ENCODE data around the gene BMP6. TPM values are rescaled to one million over a fixed set of nuclear protein-coding genes. Genes with fewer than 3 reads are reported as not detected.

Gene BMP6
- polyA plus RNA-seq, 1 donor from 2014 or later, result 2.4 TPM

GRCh38 chr6:7902221-7902620 is 176.3 kb downstream of the BMP6 start:
- Histone ChIP-seq H3K27ac (ENCODE audit: low read length) (no peak overlapping the region), H3K4me2 (ENCODE audit: low read length) (no peak overlapping the region), H3K9me2 (ENCODE audit: insufficient read depth, low read length) (no peaks in the 10 kb centered on the region), H3K79me2 (replicated peaks; ENCODE audit: insufficient read depth, low read length) (no peaks in the 10 kb centered on the region), H3K9me3 (ENCODE audit: low read length) (no peaks in the 10 kb centered on the region), H4K20me1 (ENCODE audit: insufficient read depth) (no peaks in the 10 kb centered on the region), H3K4me3 (ENCODE audit: low read length) (no peak overlapping the region), H3F3A (ENCODE audit: insufficient read depth, low read length, poor library complexity, severe bottlenecking) (no peaks in the 10 kb centered on the region), H3K36me3 (ENCODE audit: insufficient read depth, low read length) (peaks cover 6% of the 10 kb centered on the region), H3K9ac (ENCODE audit: low read length) (no peak overlapping the region), H2AFZ (ENCODE audit: low read depth, low read length) (no peak overlapping the region), H3K27me3 (ENCODE audit: insufficient read depth, low read depth, low read length) (no peaks in the 10 kb centered on the region)
- TF ChIP-seq POLR2AphosphoS5 (IDR thresholded peaks at IDR 0.05), result no peak
- TF ChIP-seq REST (IDR thresholded peaks at IDR 0.05; ENCODE audit: borderline replicate concordance), result no peak
- TF ChIP-seq MXI1 (conservative IDR thresholded peaks at IDR 0.05; ENCODE audit: poor library complexity, severe bottlenecking), result no peak
- TF ChIP-seq TAF1 (IDR thresholded peaks at IDR 0.05; ENCODE audit: low read depth), result no peak
- TF ChIP-seq EZH2 (IDR thresholded peaks at IDR 0.05; ENCODE audit: borderline replicate concordance, insufficient read depth, low read length, poor library complexity, severe bottlenecking), result no peak
- no peak for TF ChIP-seq RAD21 (conservative IDR thresholded peaks at IDR 0.05)
- no peak for TF ChIP-seq CTCF (IDR thresholded peaks at IDR 0.05; ENCODE audit: poor library complexity, severe bottlenecking)
- TF ChIP-seq EP300 (conservative IDR thresholded peaks at IDR 0.05; ENCODE audit: poor library complexity, severe bottlenecking), result no peak
- TF ChIP-seq SMC3 (conservative IDR thresholded peaks at IDR 0.05; ENCODE audit: poor library complexity), result no peak

- Histone ChIP-seq H3K4me3 (ENCODE audit: low read length) (no peak overlapping the region), H2AFZ (ENCODE audit: low read depth, low read length) (no peak overlapping the region), H3K79me2 (replicated peaks; ENCODE audit: insufficient read depth, low read length) (no peaks in the 10 kb centered on the region), H3K9ac (ENCODE audit: low read length) (no peak overlapping the region), H3K9me3 (ENCODE audit: low read length) (no peaks in the 10 kb centered on the region), H3K4me2 (ENCODE audit: low read length) (no peak overlapping the region), H4K20me1 (ENCODE audit: insufficient read depth) (no peaks in the 10 kb centered on the region), H3K9me2 (ENCODE audit: insufficient read depth, low read length) (no peaks in the 10 kb centered on the region), H3K36me3 (ENCODE audit: insufficient read depth, low read length) (peaks cover 6% of the 10 kb centered on the region), H3K27ac (ENCODE audit: low read length) (no peak overlapping the region), H3K27me3 (ENCODE audit: insufficient read depth, low read depth, low read length) (no peaks in the 10 kb centered on the region), H3F3A (ENCODE audit: insufficient read depth, low read length, poor library complexity, severe bottlenecking) (no peaks in the 10 kb centered on the region)
- TF ChIP-seq EP300 (conservative IDR thresholded peaks at IDR 0.05; ENCODE audit: poor library complexity, severe bottlenecking) (no peak), CTCF (IDR thresholded peaks at IDR 0.05; ENCODE audit: poor library complexity, severe bottlenecking) (no peak), MXI1 (conservative IDR thresholded peaks at IDR 0.05; ENCODE audit: poor library complexity, severe bottlenecking) (no peak), TAF1 (IDR thresholded peaks at IDR 0.05; ENCODE audit: low read depth) (no peak), REST (IDR thresholded peaks at IDR 0.05; ENCODE audit: borderline replicate concordance) (no peak)
These were observed 177.0 kb downstream of the BMP6 start for GRCh38 chr6:7902867-7903266.

All from neural cell (in vitro differentiated cells).